ENCODE results near the gene SERF2.
"Not testable (repeated sequence)": the region's sequence is repeated elsewhere in the genome, so short reads cannot be mapped to it uniquely, and the experiment has no call there.

Gene SERF2

GRCh38 chr15:43830691-43831275, 38.7 kb downstream of the SERF2 start:
- DNase-seq = not testable (repeated sequence)

- DNase-seq = not testable (repeated sequence)
Measured at GRCh38 chr15:43831519-43832052, 39.5 kb downstream of the SERF2 start.

- DNase-seq = not testable (repeated sequence)
Measured at GRCh38 chr15:43832485-43832884, 40.4 kb downstream of the SERF2 start.

- no peak for DNase-seq
Measured at GRCh38 chr15:43845421-43845820, 53.3 kb downstream of the SERF2 start.
